GM19324 (cell line): ENCODE measurements around the gene SLC38A8.

Source experiments
- ATAC-seq: cut with Tn5 transposase; IDR thresholded peaks from one replicate; pipeline ENCODE4 v1.9.1; 2021; ENCODE audit warnings: mild to moderate bottlenecking, moderate library complexity; ENCODE audit not compliant: unreplicated experiment, low FRiP score

The SLC38A8 gene

DNA sequence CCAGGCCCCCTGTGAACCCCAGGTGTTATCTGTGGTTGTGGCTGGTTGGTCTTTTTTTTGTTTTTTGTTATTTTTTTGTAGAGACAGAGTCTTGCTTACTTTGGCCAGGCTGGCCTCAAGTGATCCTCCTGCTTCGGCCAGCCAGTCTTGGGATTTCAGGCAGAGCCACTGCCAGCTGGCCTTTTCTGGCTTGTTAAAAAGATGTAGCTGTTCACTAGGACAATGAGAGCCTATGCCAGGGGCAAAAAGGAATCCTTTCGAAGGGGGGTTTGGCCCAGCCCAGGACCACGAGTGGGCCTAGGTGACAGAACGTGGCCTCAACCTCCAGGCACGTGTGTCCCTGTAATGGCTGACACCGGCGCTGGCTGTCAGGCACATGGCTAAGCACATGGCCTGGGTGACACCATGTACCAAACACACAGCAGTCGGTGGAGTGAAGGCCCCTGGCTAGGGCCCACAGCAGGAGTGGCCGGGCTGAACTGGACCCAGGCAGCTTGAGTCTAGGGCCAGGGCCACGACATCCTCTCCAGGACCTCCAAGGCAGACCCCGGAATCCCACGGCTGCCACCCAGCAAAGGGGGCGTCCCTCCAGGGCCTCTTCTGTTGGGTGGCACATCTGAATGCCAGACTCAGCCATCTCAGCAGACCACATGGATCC lies 6.9 kb upstream of the SLC38A8 start:
- ATAC-seq = no peak

- ATAC-seq = no peak
Measured at GRCh38 chr16:84048871-84049270, 6.3 kb upstream of the SLC38A8 start.

GRCh38 chr16:84048270-84048669 lies 5.7 kb upstream of the SLC38A8 start:
- ATAC-seq = no peak

GRCh38 chr16:84047626-84048025 lies 5.0 kb upstream of the SLC38A8 start:
- no peak for ATAC-seq

DNA sequence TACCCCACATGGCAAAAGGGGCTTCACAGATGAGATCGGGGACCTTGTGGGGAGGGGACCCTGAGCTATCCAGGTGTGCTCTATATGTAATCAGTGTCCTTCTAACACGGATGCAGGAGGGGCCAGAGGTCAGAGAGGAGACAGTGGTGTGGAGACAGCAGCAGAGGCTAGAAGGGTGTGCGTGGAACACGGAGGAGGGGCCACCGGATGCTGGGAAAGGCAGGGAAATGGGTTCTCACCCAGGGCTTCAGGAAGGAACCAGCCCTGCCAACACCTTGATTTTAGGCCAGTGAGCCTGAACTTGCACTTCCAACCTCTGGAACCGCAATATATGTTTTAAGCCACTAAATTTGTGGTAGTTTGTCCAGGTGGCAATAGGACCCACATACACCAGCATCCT lies 4.6 kb upstream of the SLC38A8 start:
- no peak for ATAC-seq

- no peak for ATAC-seq
Measured at GRCh38 chr16:84045818-84046470, 3.3 kb upstream of the SLC38A8 start.

DNA sequence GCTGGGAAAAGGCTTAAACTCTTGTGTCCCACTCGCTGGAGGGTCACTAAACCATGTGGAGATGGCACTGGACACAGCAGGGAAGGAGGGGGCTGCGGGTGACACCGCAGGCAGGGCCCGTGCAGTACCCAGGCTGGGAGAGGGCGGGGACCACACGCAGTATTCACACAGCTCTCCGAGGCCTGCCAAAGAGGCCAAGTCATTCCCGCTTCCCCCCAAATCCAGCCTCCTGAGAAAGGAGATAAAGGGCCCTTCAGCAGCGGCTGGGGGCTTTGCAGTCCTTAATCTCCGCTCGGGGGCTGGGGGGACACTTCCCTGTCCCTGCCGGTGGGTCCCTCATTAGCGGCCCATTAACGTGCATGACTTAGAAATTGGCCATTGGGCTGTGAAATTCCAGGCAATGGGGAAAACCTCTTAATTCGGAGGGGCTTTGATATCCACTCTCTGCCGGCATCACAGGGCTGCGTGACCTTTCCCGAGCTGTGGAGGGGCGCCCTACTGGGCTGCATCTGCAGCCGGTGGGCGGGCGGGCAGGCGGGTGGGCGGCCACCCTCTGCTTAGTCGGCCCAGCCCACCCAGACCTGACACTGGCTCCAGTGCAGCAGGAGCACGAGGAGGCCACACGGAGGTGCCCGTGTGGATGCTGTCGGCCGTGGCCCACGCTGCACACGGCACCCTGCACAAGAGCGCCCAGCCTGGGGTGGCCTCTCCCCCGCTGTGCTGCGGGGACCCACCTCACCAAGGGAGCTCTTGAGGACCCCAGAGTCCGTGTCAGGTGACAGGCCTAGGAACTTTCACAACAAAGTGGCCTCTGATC lies 2.6 kb upstream of the SLC38A8 start:
- ATAC-seq = no peak

DNA sequence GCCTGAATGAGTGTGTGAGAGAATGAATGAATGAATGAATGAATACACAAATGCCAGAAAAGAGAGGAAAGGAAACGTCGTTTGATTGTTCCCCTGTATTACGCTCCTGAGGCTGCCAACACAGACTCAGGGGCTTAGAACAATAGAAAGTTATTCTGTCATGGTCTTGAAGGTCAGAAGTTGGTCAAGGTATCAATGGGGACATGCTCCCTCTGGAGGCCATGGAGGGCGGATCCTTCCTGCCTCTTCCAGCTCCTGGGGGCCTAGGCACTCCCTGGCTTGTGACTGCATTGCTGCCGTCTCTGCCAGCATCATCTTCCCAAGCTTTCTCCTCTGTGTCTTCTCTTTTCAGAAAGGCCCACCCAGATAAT lies 1.5 kb upstream of the SLC38A8 start:
- ATAC-seq = no peak

DNA sequence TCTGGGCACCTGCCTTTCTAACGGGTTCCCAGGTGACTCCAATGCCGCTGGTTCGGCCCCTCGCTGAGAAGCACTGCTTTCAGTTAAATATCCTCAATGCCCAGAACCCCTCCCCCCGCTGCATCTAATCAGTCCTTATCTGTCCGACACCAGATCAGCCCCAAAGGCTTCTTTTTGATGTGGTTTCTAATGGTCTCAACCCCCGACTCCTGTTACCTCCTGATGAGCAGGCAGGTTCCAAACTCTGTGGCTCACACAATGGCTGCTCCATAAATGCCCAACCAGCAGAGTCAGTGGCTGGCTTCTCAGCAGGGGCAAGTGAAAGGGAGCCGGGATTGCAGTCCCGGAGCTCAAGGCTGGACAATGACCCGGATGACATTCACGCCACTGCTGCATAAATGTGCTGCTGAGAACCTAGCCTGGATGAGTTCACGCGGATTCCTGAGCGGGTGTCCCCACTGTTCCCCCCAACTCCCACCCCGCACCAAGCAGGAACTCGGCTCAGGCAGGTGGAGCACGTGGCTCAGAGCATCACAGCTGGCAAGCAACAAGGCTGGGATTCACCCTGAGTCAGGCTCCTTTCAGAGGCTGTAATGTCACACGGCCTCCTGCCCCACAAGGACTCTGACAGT lies 1.0 kb upstream of the SLC38A8 start:
- ATAC-seq = no peak

DNA sequence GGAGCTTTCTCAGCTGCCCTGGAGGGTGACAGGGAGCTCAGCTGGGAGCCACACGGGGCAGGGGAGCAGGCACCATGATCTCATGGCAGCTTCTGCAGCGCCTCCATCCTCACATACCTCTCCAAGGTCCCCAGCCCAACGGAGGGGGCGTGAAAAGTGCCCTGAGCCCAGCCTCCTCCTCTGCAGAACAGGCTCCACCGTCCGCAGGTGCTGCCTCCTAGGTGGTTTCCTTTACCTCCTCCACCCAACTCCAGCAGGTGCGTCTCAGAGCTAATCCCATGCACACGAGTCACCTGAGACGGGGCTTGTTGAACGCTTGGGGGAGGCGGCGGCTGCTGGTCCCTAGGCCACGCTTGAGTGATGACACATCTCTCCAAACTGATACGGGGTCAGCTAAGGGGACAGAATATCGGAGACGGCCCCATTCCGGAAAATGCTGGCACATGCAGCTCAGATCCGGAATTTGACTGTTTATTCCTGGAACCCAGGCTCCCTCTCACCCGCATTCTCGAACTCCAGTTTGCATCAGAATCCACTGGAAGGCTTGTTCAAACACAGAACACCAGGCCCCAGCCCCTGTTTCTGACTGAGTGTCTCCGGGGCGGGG lies 387 bp upstream of the SLC38A8 start:
- no peak for ATAC-seq

DNA sequence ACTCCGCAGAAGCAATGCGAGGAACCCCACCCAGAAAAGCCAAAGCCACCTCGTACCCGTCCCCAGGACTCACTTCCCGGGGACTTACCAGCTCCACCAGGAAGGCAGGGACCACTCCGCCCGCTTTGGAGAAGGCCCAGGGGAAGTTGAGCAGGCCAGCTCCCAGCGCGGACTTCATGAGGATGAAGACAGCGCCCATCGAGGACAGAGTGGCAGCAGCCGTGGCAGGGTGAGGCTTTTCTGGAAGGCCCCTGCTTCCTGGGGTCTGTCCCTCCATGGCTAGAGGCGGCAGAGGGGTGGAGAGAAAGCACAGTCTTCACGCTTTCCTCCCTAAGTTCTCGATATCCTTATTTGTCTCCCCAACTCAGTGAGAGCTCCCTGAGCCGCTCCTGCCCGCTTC lies 714 bp downstream of the SLC38A8 start:
- ATAC-seq = no peak

GRCh38 chr16:84040823-84041820 lies 1.5 kb downstream of the SLC38A8 start:
- no peak for ATAC-seq

GRCh38 chr16:84040226-84040822 lies 2.3 kb downstream of the SLC38A8 start:
- no peak for ATAC-seq

GRCh38 chr16:84039696-84040095 lies 2.9 kb downstream of the SLC38A8 start:
- no peak for ATAC-seq

GRCh38 chr16:84038469-84038868 lies 4.1 kb downstream of the SLC38A8 start:
- no peak for ATAC-seq

DNA sequence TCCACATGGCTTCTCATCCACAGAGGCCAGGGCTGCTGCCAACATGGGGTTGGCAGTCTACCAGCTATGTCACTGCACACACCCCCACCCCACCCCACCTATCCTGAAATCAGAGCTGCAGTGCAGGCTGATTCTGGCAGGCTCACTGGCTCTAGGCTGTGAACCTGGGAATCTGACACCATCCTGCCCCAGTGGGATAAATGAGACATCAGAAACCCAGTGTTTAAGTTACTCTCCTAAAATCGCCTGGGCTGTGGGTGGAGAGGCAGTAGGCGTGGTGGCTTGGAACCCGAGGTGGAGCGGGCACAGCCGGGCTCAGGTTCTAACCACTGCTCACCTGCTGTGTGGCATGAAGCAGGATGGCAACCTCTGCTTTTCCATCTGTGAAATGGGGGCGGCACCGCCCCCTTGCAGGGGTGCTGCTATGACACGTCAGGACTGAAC lies 5.6 kb downstream of the SLC38A8 start:
- ATAC-seq = no peak

- ATAC-seq = no peak
Measured at GRCh38 chr16:84036131-84036530, 6.5 kb downstream of the SLC38A8 start.

- ATAC-seq = no peak
Measured at GRCh38 chr16:84034516-84034915, 8.1 kb downstream of the SLC38A8 start.
